SU-DHL-6 (cell line): ENCODE measurements around the gene TMEM267.
A peak's percentile ranks its signal among the peaks of the same experiment; 100 is the strongest.
"Not testable (repeated sequence)": the region's sequence is repeated elsewhere in the genome, so short reads cannot be mapped to it uniquely, and the experiment has no call there.

Experiments used
- H2AFZ ChIP-seq: fragments of 200-600 bp; sonication (generic); 2 replicates; pipeline ENCODE4 v1.6.1; 2014; ENCODE audit warnings: low read depth, mild to moderate bottlenecking, moderate library complexity, mixed read lengths, antibody characterized with exemption, low read length; ENCODE audit not compliant: severe bottlenecking
- H3F3A ChIP-seq: fragments of 200-600 bp; shearing (Covaris generic); 2 replicates; pipeline ENCODE4 v1.6.0; 2016; ENCODE audit warnings: antibody characterized with exemption, mild to moderate bottlenecking; ENCODE audit not compliant: insufficient read depth
- H3K27ac ChIP-seq: fragments of 200-600 bp; sonication (generic); 2 replicates; pipeline ENCODE4 v1.5.1; 2016; ENCODE audit warnings: low read depth, mild to moderate bottlenecking, low read length, moderate library complexity, mixed read lengths
- H3K27me3 ChIP-seq: fragments of 200-600 bp; sonication (generic), shearing (Covaris generic); 2 replicates; pipeline ENCODE4 v1.6.0; 2014; ENCODE audit warnings: mild to moderate bottlenecking, low read length
- H3K36me3 ChIP-seq: fragments of 200-600 bp; sonication (generic); 2 replicates; pipeline ENCODE4 v1.6.1; 2014; ENCODE audit warnings: mild to moderate bottlenecking, low read length, mixed read lengths
- H3K4me2 ChIP-seq: fragments of 300-600, 200-600 bp; shearing (Covaris generic), sonication (generic); 2 replicates; pipeline ENCODE4 v1.6.0; 2014; ENCODE audit warnings: low read length, low read depth, mild to moderate bottlenecking; ENCODE audit not compliant: poor library complexity, severe bottlenecking
- H3K4me3 ChIP-seq: fragments of 200-600 bp; sonication (generic); 2 replicates; pipeline ENCODE4 v1.5.1; 2014; ENCODE audit warnings: antibody characterized with exemption, low read length, mild to moderate bottlenecking, mixed read lengths; ENCODE audit not compliant: insufficient read depth, poor library complexity, severe bottlenecking
- H3K79me2 ChIP-seq: fragments of 200-600 bp; sonication (generic); 2 replicates; pipeline ENCODE4 v1.6.1; 2014; ENCODE audit warnings: mild to moderate bottlenecking, low read length, moderate library complexity; ENCODE audit not compliant: insufficient read depth
- H3K9ac ChIP-seq: fragments of 200-600 bp; sonication (generic); 2 replicates; pipeline ENCODE4 v1.7.0; 2014; ENCODE audit warnings: mild to moderate bottlenecking, low read length
- H3K9me2 ChIP-seq: fragments of 200-600 bp; sonication (generic); replicated peaks from 2 replicates; pipeline ENCODE4 v1.6.1; 2014; ENCODE audit warnings: low read length; ENCODE audit not compliant: insufficient read depth
- H3K9me3 ChIP-seq: fragments of 200-600 bp; sonication (generic); 2 replicates; pipeline ENCODE4 v1.6.1; 2014; ENCODE audit warnings: low read length, mixed read lengths; ENCODE audit not compliant: insufficient read depth
- H4K20me1 ChIP-seq: fragments of 200-600 bp; sonication (generic); 2 replicates; pipeline ENCODE4 v1.6.1; 2014; ENCODE audit warnings: low read depth, mild to moderate bottlenecking, antibody characterized with exemption, low read length, moderate library complexity, mixed read lengths
- CTCF ChIP-seq: fragments of 200-600 bp; sonication (generic); IDR thresholded peaks from one replicate; pipeline ENCODE4 v1.5.1; 2017; ENCODE audit warnings: antibody characterized with exemption, mild to moderate bottlenecking, low read length, moderate library complexity; ENCODE audit not compliant: insufficient read depth, poor library complexity, severe bottlenecking
- EZH2phosphoT487 ChIP-seq: fragments of 200-600 bp; sonication (generic), shearing (Covaris generic); conservative IDR thresholded peaks from 2 replicates; pipeline ENCODE4 v1.6.1; 2018; ENCODE audit warnings: mild to moderate bottlenecking, antibody characterized with exemption, low read length, moderate library complexity, mixed read lengths

The TMEM267 gene

GRCh38 chr5:43514471-43514815, 30.8 kb upstream of the TMEM267 start:
- H3K27me3 ChIP-seq = no peaks in the 10 kb centered on the region
- H3F3A ChIP-seq = peaks cover 7% of the 10 kb centered on the region; the same call in 1 of the 2 replicates
- peak overlapping the region; percentile 96 for H3K4me2 ChIP-seq
- H3K27ac ChIP-seq = peak overlapping the region; percentile 84
- no peaks in the 10 kb centered on the region for H3K9me2 ChIP-seq
- H3K4me3 ChIP-seq = peak overlapping the region; percentile 86
- no peaks in the 10 kb centered on the region for H4K20me1 ChIP-seq
- H2AFZ ChIP-seq = peak overlapping the region; percentile 89
- no peak for TF ChIP-seq EZH2phosphoT487
- TF ChIP-seq CTCF = no peak
- H3K36me3 ChIP-seq = no peaks in the 10 kb centered on the region
- peak overlapping the region; percentile 89 for H3K9ac ChIP-seq
- peaks cover 28% of the 10 kb centered on the region for H3K79me2 ChIP-seq
- no peaks in the 10 kb centered on the region for H3K9me3 ChIP-seq

GRCh38 chr5:43514025-43514424, 30.4 kb upstream of the TMEM267 start:
- H3K4me3 ChIP-seq = peak overlapping the region; percentile 86
- H2AFZ ChIP-seq = no peak overlapping the region

GRCh38 chr5:43511062-43511461, 27.4 kb upstream of the TMEM267 start:
- not testable (repeated sequence) for H3K27ac ChIP-seq, H3K9me2 ChIP-seq, H4K20me1 ChIP-seq, H3K4me2 ChIP-seq, H3K27me3 ChIP-seq, H3F3A ChIP-seq, H3K9ac ChIP-seq, H3K9me3 ChIP-seq, H3K4me3 ChIP-seq, H2AFZ ChIP-seq
- Histone ChIP-seq H3K36me3 (peaks cover 23% of the 10 kb centered on the region; the same call in 1 of the 2 replicates), H3K79me2 (peaks cover 28% of the 10 kb centered on the region)

More at GRCh38 chr5:43514025-43514424, 30.4 kb upstream of the TMEM267 start:
- Histone ChIP-seq H3K4me2 (peak overlapping the region; percentile 96), H3K27me3 (no peaks in the 10 kb centered on the region), H3K27ac (peak overlapping the region; percentile 84), H3K9me3 (no peaks in the 10 kb centered on the region), H3K9me2 (no peaks in the 10 kb centered on the region), H3K36me3 (no peaks in the 10 kb centered on the region), H3K79me2 (peaks cover 28% of the 10 kb centered on the region), H3K9ac (peak overlapping the region; percentile 89), H3F3A (peaks cover 7% of the 10 kb centered on the region; the same call in 1 of the 2 replicates), H4K20me1 (no peaks in the 10 kb centered on the region)
- TF ChIP-seq CTCF = no peak
- TF ChIP-seq EZH2phosphoT487 = no peak

DNA sequence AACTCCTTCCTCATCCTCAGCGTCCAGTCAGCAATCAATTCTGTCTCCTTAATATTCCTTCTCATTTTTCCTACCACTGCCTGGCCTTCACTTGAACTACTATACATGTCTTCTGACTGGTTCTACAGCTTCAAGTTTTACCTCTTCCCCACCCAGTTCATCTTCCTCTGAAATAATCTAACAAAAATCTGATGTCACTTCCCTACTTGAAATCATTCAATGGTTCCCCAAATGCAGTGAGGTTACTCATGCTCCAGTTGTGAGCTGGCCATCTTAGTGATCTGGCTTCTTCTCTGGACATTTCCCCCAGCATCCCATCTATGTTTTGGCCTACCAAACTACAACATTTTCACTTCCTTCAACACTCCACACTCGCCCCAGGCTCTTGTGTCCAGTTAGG, 14.9 kb upstream of the TMEM267 start:
- TF ChIP-seq EZH2phosphoT487 (no peak), CTCF (no peak)
- Histone ChIP-seq H3F3A (no peaks in the 10 kb centered on the region), H3K9me3 (no peaks in the 10 kb centered on the region), H3K36me3 (peaks cover 26% of the 10 kb centered on the region), H3K27me3 (no peaks in the 10 kb centered on the region), H2AFZ (no peak overlapping the region), H3K27ac (no peak overlapping the region), H3K9me2 (no peaks in the 10 kb centered on the region), H4K20me1 (no peaks in the 10 kb centered on the region), H3K4me2 (no peak overlapping the region), H3K4me3 (no peak overlapping the region), H3K9ac (no peak overlapping the region), H3K79me2 (no peaks in the 10 kb centered on the region)
